Spleen (tissue), 11 donors: Measurements from ENCODE around the gene RORC. TPM values are rescaled to one million over a fixed set of nuclear protein-coding genes. Genes with fewer than 3 reads are reported as not detected.

ENCODE experiments used
- DNase-seq: peaks from one replicate; pipeline ENCODE4 v3.0.0-alpha.2; 2020
- H3K27ac ChIP-seq, 8 donors: fragments of 200-600 bp; sonication (generic) in 7 of 8; 1 replicate in 4 of 8; 2 replicates in 4 of 8; pipeline versions ENCODE4 v1.5.0 to v1.8.0; 2016 to 2021; ENCODE audit warnings: inconsistent platforms in 4 of 8, mild to moderate bottlenecking in 4 of 8, moderate library complexity in 1 of 8
- H3K27me3 ChIP-seq, 7 donors: fragments of 200-600 bp; sonication (generic) in 6 of 7; replicated peaks in 1 of 7; 1 replicate in 4 of 7; 2 replicates in 3 of 7; pipeline versions ENCODE4 v1.5.0 to v1.8.0; 2016 to 2021; ENCODE audit warnings: inconsistent platforms in 3 of 7, mild to moderate bottlenecking in 1 of 7
- H3K36me3 ChIP-seq, 6 donors: fragments of 200-600 bp; sonication (generic) in 5 of 6; 1 replicate in 4 of 6; 2 replicates in 2 of 6; pipeline versions ENCODE4 v1.5.0 to v1.8.0; 2016 to 2021; ENCODE audit warnings: inconsistent platforms in 2 of 6
- H3K4me1 ChIP-seq, 6 donors: fragments of 200-600 bp; sonication (generic) in 5 of 6; 1 replicate in 3 of 6; 2 replicates in 3 of 6; pipeline versions ENCODE4 v1.5.0 to v1.8.0; 2016 to 2021; ENCODE audit warnings: inconsistent platforms in 3 of 6
- H3K4me3 ChIP-seq, 8 donors: fragments of 200-600 bp; sonication (generic) in 7 of 8; 1 replicate in 4 of 8; 2 replicates in 4 of 8; pipeline versions ENCODE4 v1.5.0 to v1.8.0; 2016 to 2021; ENCODE audit warnings: inconsistent platforms in 4 of 8, mild to moderate bottlenecking in 4 of 8, moderate library complexity in 2 of 8
- H3K9me3 ChIP-seq, 8 donors: fragments of 200-600 bp; sonication (generic) in 7 of 8; 1 replicate in 4 of 8; 2 replicates in 4 of 8; pipeline versions ENCODE4 v1.5.0 to v1.8.0; 2016 to 2021; ENCODE audit warnings: inconsistent platforms in 4 of 8
- CTCF ChIP-seq, 11 experiments: fragments of 200-600 bp in 7 of 11; fragments of 450-650 bp in 4 of 11; sonication (generic) in 4 of 11; IDR thresholded peaks in 8 of 11; conservative IDR thresholded peaks in 3 of 11; 1 replicate in 7 of 11; 2 replicates in 4 of 11; pipeline versions ENCODE4 v1.4.0 to v1.8.0; 2016 to 2021; ENCODE audit warnings: antibody characterized with exemption in 11 of 11, inconsistent platforms in 4 of 11, mild to moderate bottlenecking in 1 of 11
- POLR2A ChIP-seq, 3 donors: fragments of 450-650 bp; IDR thresholded peaks; one replicate each; pipeline ENCODE4 v1.5.1; 2017; ENCODE audit warnings: antibody characterized with exemption in 3 of 3, mild to moderate bottlenecking in 1 of 3
- POLR2AphosphoS5 ChIP-seq, 3 donors: sonication (generic); formaldehyde crosslinking; IDR thresholded peaks; one replicate each; pipeline ENCODE4 v1.5.1; 2017; ENCODE audit warnings: antibody characterized with exemption in 3 of 3
- whole genome bisulfite sequencing, 5 donors: extraction: QIAGEN DNeasy Blood & Tissue Kit in 3 of 5; methylation state at CpG; one replicate each; pipeline versions ENCODE4 v1.1.5 to v1.1.7; 2013 to 2018; 5-methylcytosine and 5-hydroxymethylcytosine counted together
- intact Hi-C: fragments of 100-400 bp; cut with DNase I; formaldehyde crosslinking; loops from one replicate; pipeline ENCODE4 v1.15.0; 2023; ENCODE audit warnings: low total_unique reads
- polyA plus RNA-seq, 3 donors: library from polyadenylated mRNA; stranded (reverse); fragments of 200-250 nt; gene quantifications; one replicate each; pipeline ENCODE4 v1.2.1, GENCODE V29; 2013
- total RNA-seq, 7 donors: library from RNA; depleted of rRNA in 3 of 7; stranded (reverse); fragments of >200 nt in 3 of 7; fragmentation: NEBNext Ultra II Directional in 4 of 7; extraction: Animal tissue kit (Norgen Biotek cat#: 25700) in 4 of 7; gene quantifications; one replicate each; pipeline versions ENCODE4 v1.1.0 to v1.2.1, GENCODE V29; 2016 to 2021
- donor health status: healthy with polysubstance abuse.
- donor health status: DM: no; HTN: no; CAD: no; lungs with moderate emphysema.
- donor health status: DM: no; HTN: no; CAD: no.
- donor health status: Bipolar disorder and iron deficiency.
- donor health status: healthy.
- donor health status: DM: no; HTN: no; CAD: no.
- donor health status: DM: yes; HTN: yes; CAD: no.

RORC gene
- total and polyA plus RNA-seq, 10 donors, result 0.14 to 4.1 (median 1.6) TPM

GRCh38 chr1:151817353-151817730 is 14.3 kb downstream of the RORC start:
- no peaks in the 10 kb centered on the region for H3K9me3 ChIP-seq
- WGBS, 5 donors, result 35 to 44% (median 41%) methylated on average over 7 of the region's 7 CpGs
- no peak overlapping the region for H3K4me3 ChIP-seq
- H3K27me3 ChIP-seq, result peaks cover 0 to 5% (median 0%) of the 10 kb centered on the region in 7 donors
- no peak for DNase-seq
- no peaks in the 10 kb centered on the region for H3K36me3 ChIP-seq
- H3K27ac ChIP-seq, result peak overlapping the region in 1 of 8 donors; percentile 45
- H3K4me1 ChIP-seq, result peaks cover 0 to 34% (median 20%) of the 10 kb centered on the region in 6 donors
- TF ChIP-seq POLR2A (IDR thresholded peaks at IDR 0.05) (no peak), POLR2AphosphoS5 (IDR thresholded peaks at IDR 0.05) (no peak), CTCF (IDR thresholded peaks at IDR 0.05 in 8 of 11, conservative IDR thresholded peaks at IDR 0.05 in 3 of 11) (no peak)
- intact Hi-C loops, result no loop called here

- no peaks in the 10 kb centered on the region for H3K36me3 ChIP-seq
- no peak for DNase-seq
- intact Hi-C loops, result no loop called here
- no peak for TF ChIP-seq POLR2AphosphoS5 (IDR thresholded peaks at IDR 0.05)
- TF ChIP-seq CTCF (IDR thresholded peaks at IDR 0.05 in 8 of 11, conservative IDR thresholded peaks at IDR 0.05 in 3 of 11), result no peak
- no peak for TF ChIP-seq POLR2A (IDR thresholded peaks at IDR 0.05)
- H3K27ac ChIP-seq, result peak overlapping the region in 3 of 8 donors; percentile 42 to 49 (median 46)
- peaks cover 0 to 5% (median 0%) of the 10 kb centered on the region in 7 donors for H3K27me3 ChIP-seq
- H3K9me3 ChIP-seq, result no peaks in the 10 kb centered on the region
- peaks cover 0 to 34% (median 20%) of the 10 kb centered on the region in 6 donors for H3K4me1 ChIP-seq
- no peak overlapping the region for H3K4me3 ChIP-seq
- 70 to 78% (median 75%) methylated on average over 22 to 26 of the region's 26 CpGs for whole genome bisulfite sequencing, 5 donors
These were observed 14.9 kb downstream of the RORC start for GRCh38 chr1:151816548-151817352.

- intact Hi-C loops, result no loop called here
- no peak overlapping the region for H3K4me3 ChIP-seq
- no peaks in the 10 kb centered on the region for H3K36me3 ChIP-seq
- TF ChIP-seq POLR2AphosphoS5 (IDR thresholded peaks at IDR 0.05) (no peak), POLR2A (IDR thresholded peaks at IDR 0.05) (no peak), CTCF (IDR thresholded peaks at IDR 0.05 in 8 of 11, conservative IDR thresholded peaks at IDR 0.05 in 3 of 11) (no peak)
- peaks cover 0 to 34% (median 18%) of the 10 kb centered on the region in 6 donors for H3K4me1 ChIP-seq
- peak; percentile 81 for DNase-seq
- 22 to 38% (median 34%) methylated on average over 12 of the region's 12 CpGs for WGBS, 5 donors
- peaks cover 0 to 5% (median 0%) of the 10 kb centered on the region in 7 donors for H3K27me3 ChIP-seq
- H3K27ac ChIP-seq, result peak overlapping the region in 3 of 8 donors; percentile 42 to 64 (median 49)
- no peaks in the 10 kb centered on the region for H3K9me3 ChIP-seq
These were observed 15.8 kb downstream of the RORC start for GRCh38 chr1:151815716-151816327.

GRCh38 chr1:151814971-151815545 is 16.5 kb downstream of the RORC start:
- no peaks in the 10 kb centered on the region for H3K9me3 ChIP-seq
- no peak for DNase-seq

More at GRCh38 chr1:151814971-151815545, 16.5 kb downstream of the RORC start:
- TF ChIP-seq POLR2A (IDR thresholded peaks at IDR 0.05), result no peak
- TF ChIP-seq POLR2AphosphoS5 (IDR thresholded peaks at IDR 0.05), result no peak
- no peak for TF ChIP-seq CTCF (IDR thresholded peaks at IDR 0.05 in 8 of 11, conservative IDR thresholded peaks at IDR 0.05 in 3 of 11)
- Histone ChIP-seq H3K27me3 (peaks cover 0 to 5% (median 0%) of the 10 kb centered on the region in 7 donors), H3K27ac (peak overlapping the region in 3 of 8 donors; percentile 42 to 64 (median 49)), H3K4me3 (no peak overlapping the region), H3K4me1 (peaks cover 0 to 34% (median 18%) of the 10 kb centered on the region in 6 donors), H3K36me3 (no peaks in the 10 kb centered on the region)
- intact Hi-C loops, result no loop called here
- WGBS, 5 donors, result 87 to 92% (median 88%) methylated on average over 6 to 8 of the region's 8 CpGs
